HG03571 (cell line): ENCODE data around the gene ROPN1.

Experiments used
- ATAC-seq: cut with Tn5 transposase; IDR thresholded peaks from one replicate; pipeline ENCODE4 v1.9.1; 2021; ENCODE audit not compliant: unreplicated experiment

Gene ROPN1

GRCh38 chr3:123949641-123950040 lies 42.3 kb downstream of the ROPN1 start:
- ATAC-seq = no peak

GRCh38 chr3:123948449-123948848 lies 43.5 kb downstream of the ROPN1 start:
- ATAC-seq = no peak

- no peak for ATAC-seq
Observed at GRCh38 chr3:123947482-123947881, 44.4 kb downstream of the ROPN1 start.

GRCh38 chr3:123941542-123941941 lies 50.4 kb downstream of the ROPN1 start:
- no peak for ATAC-seq

- no peak for ATAC-seq
Observed at GRCh38 chr3:123941121-123941520, 50.8 kb downstream of the ROPN1 start.

GRCh38 chr3:123939706-123940105 lies 52.2 kb downstream of the ROPN1 start:
- ATAC-seq = no peak

GRCh38 chr3:123936400-123936799 lies 55.5 kb downstream of the ROPN1 start:
- no peak for ATAC-seq

- no peak for ATAC-seq
Observed at GRCh38 chr3:123935830-123936229, 56.1 kb downstream of the ROPN1 start.

- no peak for ATAC-seq
Observed at GRCh38 chr3:123934250-123934649, 57.7 kb downstream of the ROPN1 start.

GRCh38 chr3:123930445-123930844 lies 61.5 kb downstream of the ROPN1 start:
- no peak for ATAC-seq

- ATAC-seq = no peak
Observed at GRCh38 chr3:123929325-123929724, 62.6 kb downstream of the ROPN1 start.

GRCh38 chr3:123926396-123926795 lies 65.5 kb downstream of the ROPN1 start:
- ATAC-seq = no peak

- ATAC-seq = no peak
Observed at GRCh38 chr3:123920868-123921267, 71.1 kb downstream of the ROPN1 start.

GRCh38 chr3:123920383-123920782 lies 71.5 kb downstream of the ROPN1 start:
- no peak for ATAC-seq

GRCh38 chr3:123919353-123919752 lies 72.6 kb downstream of the ROPN1 start:
- ATAC-seq = no peak
